Measurements from ENCODE around the gene ABCA8. TPM values are rescaled to one million over a fixed set of nuclear protein-coding genes. Genes with fewer than 3 reads are reported as not detected.
"Not testable (repeated sequence)": the region's sequence is repeated elsewhere in the genome, so short reads cannot be mapped to it uniquely, and the experiment has no call there.

ABCA8 gene
- total RNA-seq, 1 donor from 2014 or later, result under 0.01 TPM

DNA sequence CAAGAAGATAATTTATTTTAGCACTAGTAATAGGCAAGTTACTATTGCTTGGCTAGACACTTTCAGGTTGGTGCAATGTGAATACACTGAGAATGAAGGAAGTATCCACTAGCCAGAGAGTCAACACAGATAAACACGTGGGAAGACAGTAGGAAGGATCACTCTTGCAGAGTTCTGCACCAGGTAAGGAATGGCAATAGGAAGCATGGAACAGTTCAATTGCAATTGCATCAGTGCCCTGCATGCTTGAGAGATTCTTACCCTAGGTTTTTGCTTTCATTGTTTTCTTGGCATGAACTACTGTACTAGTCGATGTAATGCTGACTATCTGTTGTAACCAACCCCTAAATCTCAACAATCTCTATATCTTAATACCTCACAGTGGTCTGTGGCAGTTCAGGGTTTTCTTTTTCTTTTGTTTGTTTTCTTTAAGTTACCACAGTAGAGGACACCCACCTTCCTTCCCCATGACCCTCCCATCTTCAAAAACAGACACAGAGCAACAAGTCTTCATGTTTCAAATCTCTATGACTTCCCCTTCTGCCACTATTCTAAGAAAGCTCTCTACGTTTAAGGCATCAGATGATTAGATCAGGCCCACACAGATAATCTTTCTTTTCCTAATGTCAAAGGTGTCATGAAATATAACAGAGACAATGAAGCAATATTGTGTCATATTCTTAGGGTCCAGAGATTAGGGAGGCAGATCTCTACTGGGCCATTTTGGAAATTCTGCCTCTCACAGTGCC, 18.1 kb upstream of the ABCA8 start:
- Histone ChIP-seq H3K27me3 (ENCODE audit: control insufficient read depth, insufficient read depth, low read length) (no peaks in the 10 kb centered on the region), H3K36me3 (ENCODE audit: control insufficient read depth, insufficient read depth, low read length) (no peaks in the 10 kb centered on the region), H3K4me3 (ENCODE audit: low read depth, low read length) (no peak overlapping the region)
- FAIRE-seq (no peak), DNase-seq (ENCODE audit: low read depth) (no peak)
- TF ChIP-seq, protein P1, sequence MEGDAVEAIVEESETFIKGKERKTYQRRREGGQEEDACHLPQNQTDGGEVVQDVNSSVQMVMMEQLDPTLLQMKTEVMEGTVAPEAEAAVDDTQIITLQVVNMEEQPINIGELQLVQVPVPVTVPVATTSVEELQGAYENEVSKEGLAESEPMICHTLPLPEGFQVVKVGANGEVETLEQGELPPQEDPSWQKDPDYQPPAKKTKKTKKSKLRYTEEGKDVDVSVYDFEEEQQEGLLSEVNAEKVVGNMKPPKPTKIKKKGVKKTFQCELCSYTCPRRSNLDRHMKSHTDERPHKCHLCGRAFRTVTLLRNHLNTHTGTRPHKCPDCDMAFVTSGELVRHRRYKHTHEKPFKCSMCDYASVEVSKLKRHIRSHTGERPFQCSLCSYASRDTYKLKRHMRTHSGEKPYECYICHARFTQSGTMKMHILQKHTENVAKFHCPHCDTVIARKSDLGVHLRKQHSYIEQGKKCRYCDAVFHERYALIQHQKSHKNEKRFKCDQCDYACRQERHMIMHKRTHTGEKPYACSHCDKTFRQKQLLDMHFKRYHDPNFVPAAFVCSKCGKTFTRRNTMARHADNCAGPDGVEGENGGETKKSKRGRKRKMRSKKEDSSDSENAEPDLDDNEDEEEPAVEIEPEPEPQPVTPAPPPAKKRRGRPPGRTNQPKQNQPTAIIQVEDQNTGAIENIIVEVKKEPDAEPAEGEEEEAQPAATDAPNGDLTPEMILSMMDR (IDR thresholded peaks at IDR 0.05; ENCODE audit: insufficient read depth, low read length, severe bottlenecking), result no peak

DNA sequence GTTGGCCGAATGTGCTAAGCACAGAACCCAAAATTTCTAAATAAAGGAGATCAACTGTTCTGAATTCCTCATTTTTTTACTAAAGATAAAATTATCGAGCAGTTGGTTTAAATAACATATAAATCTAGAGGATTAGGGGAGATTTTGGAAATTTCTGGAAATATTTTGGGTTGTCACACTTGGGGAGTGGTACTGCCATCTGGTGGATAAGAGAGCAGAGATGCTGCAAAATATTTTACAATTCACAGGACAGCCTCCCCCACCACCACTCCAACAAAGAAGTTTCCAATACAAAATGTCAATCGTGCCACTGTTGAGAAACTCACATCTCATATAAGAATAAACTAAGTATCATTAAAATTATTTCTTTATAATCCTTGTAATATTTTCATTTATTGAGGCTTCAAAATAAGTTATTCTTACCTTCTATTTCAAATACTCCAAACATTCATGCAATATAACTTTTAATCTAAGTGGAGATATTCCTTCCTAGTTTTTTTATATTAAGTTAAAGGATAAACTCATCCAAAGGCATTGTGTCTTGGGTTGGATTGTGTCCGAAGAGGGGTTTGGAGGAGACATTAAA, 17.0 kb upstream of the ABCA8 start:
- no peak overlapping the region for H3K4me3 ChIP-seq (ENCODE audit: low read depth, low read length)
- peak; percentile 12 for DNase-seq (ENCODE audit: low read depth)
- FAIRE-seq, result no peak

DNA sequence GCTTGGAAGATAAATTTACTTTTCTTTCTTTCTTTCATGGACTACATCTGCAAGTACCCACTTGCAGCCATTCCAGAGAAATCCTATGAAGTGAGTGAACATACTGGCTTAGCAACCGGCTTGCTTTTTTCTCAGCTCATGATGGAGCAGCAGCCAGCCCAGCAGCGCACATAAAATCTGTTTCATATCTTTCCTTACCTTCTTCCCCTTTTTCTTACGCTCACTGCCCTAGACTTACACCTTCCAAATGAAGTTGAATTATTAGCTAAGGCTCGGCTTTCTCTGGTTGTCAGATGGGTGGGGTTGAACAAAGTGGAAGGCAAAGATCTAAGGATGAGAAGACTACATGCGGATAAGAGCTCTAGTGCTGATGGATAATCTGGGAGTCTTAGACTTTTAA, 13.9 kb upstream of the ABCA8 start:
- H3K4me3 ChIP-seq (ENCODE audit: low read depth, low read length), result no peak overlapping the region
- TF ChIP-seq, protein P1 (IDR thresholded peaks at IDR 0.05; ENCODE audit: insufficient read depth, low read length, severe bottlenecking), result no peak
- no peak for FAIRE-seq

More for the DNA sequence above, 17.0 kb upstream of the ABCA8 start:
- H3K36me3 ChIP-seq (ENCODE audit: control insufficient read depth, insufficient read depth, low read length), result no peaks in the 10 kb centered on the region
- H3K27me3 ChIP-seq (ENCODE audit: control insufficient read depth, insufficient read depth, low read length), result no peaks in the 10 kb centered on the region
- TF ChIP-seq, protein P1 (IDR thresholded peaks at IDR 0.05; ENCODE audit: insufficient read depth, low read length, severe bottlenecking), result peak; percentile 57

DNA sequence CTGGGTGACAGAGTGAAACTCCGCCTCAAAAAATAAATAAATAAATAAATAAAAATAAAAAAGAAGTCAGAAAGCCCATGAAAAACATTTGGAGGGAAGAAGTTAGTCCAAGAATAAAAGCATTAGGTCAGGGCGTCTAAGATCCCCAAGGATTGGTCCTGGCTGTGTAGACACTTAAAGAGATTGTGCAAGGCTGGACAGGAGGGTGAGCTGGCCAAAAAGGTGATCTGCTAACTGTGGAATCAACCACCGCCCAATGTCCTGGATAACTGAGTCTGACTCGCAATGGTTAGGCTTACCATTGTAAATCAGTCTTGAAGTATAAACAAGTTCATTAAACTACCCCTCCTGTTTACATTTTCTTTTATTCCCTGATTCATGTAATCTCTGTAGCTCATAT, 8.8 kb upstream of the ABCA8 start:
- H3K36me3 ChIP-seq (ENCODE audit: control insufficient read depth, insufficient read depth, low read length), result no peaks in the 10 kb centered on the region
- TF ChIP-seq, protein P1 (IDR thresholded peaks at IDR 0.05; ENCODE audit: insufficient read depth, low read length, severe bottlenecking), result no peak
- H3K4me3 ChIP-seq (ENCODE audit: low read depth, low read length), result no peak overlapping the region
- DNase-seq (ENCODE audit: low read depth) (no peak), FAIRE-seq (no peak)
- no peaks in the 10 kb centered on the region for H3K27me3 ChIP-seq (ENCODE audit: control insufficient read depth, insufficient read depth, low read length)

More for the DNA sequence above, 13.9 kb upstream of the ABCA8 start:
- no peak for DNase-seq (ENCODE audit: low read depth)
- Histone ChIP-seq H3K36me3 (ENCODE audit: control insufficient read depth, insufficient read depth, low read length) (no peaks in the 10 kb centered on the region), H3K27me3 (ENCODE audit: control insufficient read depth, insufficient read depth, low read length) (no peaks in the 10 kb centered on the region)

DNA sequence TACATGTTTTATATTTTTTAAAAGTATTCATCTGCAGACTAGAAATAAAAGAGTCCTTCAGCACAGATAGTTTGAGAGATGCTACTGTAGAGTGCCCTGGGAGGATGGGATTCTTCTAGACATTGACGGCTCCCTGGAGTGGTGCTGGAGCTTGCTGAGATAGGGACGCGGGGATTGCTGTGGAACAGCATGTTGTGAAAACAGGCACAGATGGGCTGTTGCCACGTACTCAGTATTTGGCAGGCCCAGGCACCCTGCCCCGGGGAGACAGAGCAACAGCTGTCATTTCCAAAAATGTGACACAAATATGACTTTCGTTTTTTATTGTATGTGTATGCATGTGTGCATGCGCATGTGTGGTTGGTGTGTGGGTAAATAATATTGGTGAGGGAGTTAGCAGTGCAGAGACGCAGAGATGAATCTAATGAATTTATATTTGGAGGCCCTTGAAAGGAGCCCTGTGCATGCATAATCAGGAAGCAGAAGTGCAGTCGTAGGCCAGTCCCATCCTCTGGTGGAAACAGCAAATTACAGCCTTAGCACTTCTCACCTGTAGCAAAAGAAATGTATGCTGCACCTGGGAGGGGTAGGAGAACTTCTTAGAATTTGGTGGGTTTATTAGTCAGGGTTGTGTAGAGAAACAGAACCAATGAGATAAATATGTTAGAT, 6.2 kb upstream of the ABCA8 start:
- TF ChIP-seq, protein P1 (IDR thresholded peaks at IDR 0.05; ENCODE audit: insufficient read depth, low read length, severe bottlenecking), result no peak
- H3K36me3 ChIP-seq (ENCODE audit: control insufficient read depth, insufficient read depth, low read length), result no peaks in the 10 kb centered on the region
- no peaks in the 10 kb centered on the region for H3K27me3 ChIP-seq (ENCODE audit: control insufficient read depth, insufficient read depth, low read length)
- FAIRE-seq, result no peak
- DNase-seq (ENCODE audit: low read depth), result no peak
- no peak overlapping the region for H3K4me3 ChIP-seq (ENCODE audit: low read depth, low read length)

DNA sequence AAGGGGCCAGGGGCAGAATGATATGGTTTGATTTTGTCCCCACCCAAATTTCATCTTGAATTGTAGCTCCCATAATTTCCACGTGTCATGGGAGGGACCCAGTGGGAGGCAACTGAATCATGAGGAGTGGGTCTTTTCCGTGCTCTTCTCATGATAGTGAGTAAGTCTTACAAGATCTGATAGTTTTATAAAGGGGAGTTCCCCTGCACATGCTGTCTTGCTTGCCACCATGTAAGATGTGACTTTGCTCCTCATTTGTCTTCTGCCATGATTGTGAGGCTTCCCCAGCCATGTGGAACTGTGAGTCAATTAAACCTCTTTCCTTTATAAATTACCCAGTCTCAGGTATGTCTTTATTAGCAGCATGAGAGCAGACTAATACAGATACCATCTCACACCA, 3.9 kb upstream of the ABCA8 start:
- not testable (repeated sequence) for H3K36me3 ChIP-seq (ENCODE audit: control insufficient read depth, insufficient read depth, low read length); H3K27me3 ChIP-seq (ENCODE audit: control insufficient read depth, insufficient read depth, low read length); H3K4me3 ChIP-seq (ENCODE audit: low read depth, low read length); FAIRE-seq; DNase-seq (ENCODE audit: low read depth)

All from bronchial epithelial cell (primary cell).